Neural progenitor cell (in vitro differentiated cells): ENCODE data around the gene PRR29.

ENCODE experiments used
- CTCF ChIP-seq: fragments of 200-600 bp; sonication (generic); IDR thresholded peaks from 2 replicates; pipeline ENCODE4 v1.5.1; 2017; ENCODE audit warnings: antibody characterized with exemption, mild to moderate bottlenecking
- EZH2 ChIP-seq: fragments of 200-600 bp; sonication (generic); IDR thresholded peaks from 2 replicates; pipeline ENCODE4 v1.6.1; 2017; ENCODE audit warnings: antibody characterized with exemption, mild to moderate bottlenecking, moderate library complexity
- EZH2phosphoT487 ChIP-seq: fragments of 200-600 bp; sonication (generic); IDR thresholded peaks from 2 replicates; pipeline ENCODE4 v1.6.1; 2017; ENCODE audit warnings: antibody characterized with exemption

DNA sequence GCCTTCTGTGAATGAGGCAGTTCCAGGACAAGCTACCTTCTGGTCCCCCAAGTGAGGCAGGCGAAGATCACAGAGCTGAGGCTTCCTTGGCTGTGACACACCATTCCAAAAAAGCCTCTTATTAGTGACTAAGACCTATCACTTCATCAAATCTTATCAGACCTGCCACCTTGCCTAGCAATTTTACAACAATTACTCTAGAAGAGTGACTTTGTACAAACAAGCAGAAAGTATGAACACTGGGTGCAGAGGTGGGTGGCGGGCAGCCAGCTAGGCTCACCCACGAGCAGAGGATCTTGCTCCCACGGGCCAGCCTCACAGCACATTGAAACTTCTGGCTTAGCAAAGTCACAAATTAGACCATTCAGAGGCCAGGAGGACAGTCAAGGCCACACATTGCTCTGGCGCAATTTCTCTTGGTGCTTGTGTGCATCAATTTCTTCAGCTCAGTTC lies 24.5 kb downstream of the PRR29 start:
- TF ChIP-seq CTCF, result no peak
- no peak for TF ChIP-seq EZH2phosphoT487
- TF ChIP-seq EZH2, result no peak
